GM23338 (cell line): Measurements from ENCODE around the gene NBAS. TPM values are rescaled to one million over a fixed set of nuclear protein-coding genes. Genes with fewer than 3 reads are reported as not detected.

Source experiments
- ATAC-seq: fragments of 200-7000 bp; cut with Tn5 transposase; 3 replicates; pipeline ENCODE4 v1.9.1; 2020
- DNase-seq: peaks from one replicate; pipeline ENCODE4 v3.0.0-alpha.2; 2015; ENCODE audit warnings: low spot score
- H2AFZ ChIP-seq: fragments of 200-600 bp; sonication (generic); 2 replicates; pipeline ENCODE4 v1.8.0; 2016; ENCODE audit warnings: antibody characterized with exemption, mild to moderate bottlenecking, moderate library complexity
- H3F3A ChIP-seq: fragments of 200-600 bp; sonication (generic); replicated peaks from 2 replicates; pipeline ENCODE4 v1.8.0; 2017; ENCODE audit warnings: antibody characterized with exemption, mixed run types, low read depth
- H3K27ac ChIP-seq: fragments of 200-600 bp; sonication (generic); 2 replicates; pipeline ENCODE4 v1.6.1; 2016; ENCODE audit warnings: low read depth
- H3K27me3 ChIP-seq: fragments of 200-600 bp; sonication (generic); 2 replicates; pipeline ENCODE4 v1.8.0; 2016; ENCODE audit warnings: mild to moderate bottlenecking, mixed run types, moderate library complexity; ENCODE audit not compliant: insufficient read depth
- H3K36me3 ChIP-seq: fragments of 200-600 bp; sonication (generic); 2 replicates; pipeline ENCODE4 v1.8.0; 2016; ENCODE audit warnings: mild to moderate bottlenecking; ENCODE audit not compliant: insufficient read depth
- H3K4me1 ChIP-seq: fragments of 200-600 bp; sonication (generic); 2 replicates; pipeline ENCODE4 v1.8.0; 2016; ENCODE audit warnings: mild to moderate bottlenecking, moderate library complexity; ENCODE audit not compliant: insufficient read depth
- H3K4me2 ChIP-seq: fragments of 200-600 bp; sonication (generic); 2 replicates; pipeline ENCODE4 v1.7.1; 2017; ENCODE audit warnings: mixed run types
- H3K4me3 ChIP-seq: fragments of 200-600 bp; sonication (generic); 2 replicates; pipeline ENCODE4 v1.6.1; 2016; ENCODE audit warnings: mixed run types
- H3K79me2 ChIP-seq: fragments of 200-600 bp; sonication (generic); replicated peaks from 2 replicates; pipeline ENCODE4 v1.8.0; 2017; ENCODE audit warnings: mild to moderate bottlenecking; ENCODE audit not compliant: insufficient read depth
- H3K9me2 ChIP-seq: fragments of 200-600 bp; sonication (generic); 2 replicates; pipeline ENCODE4 v1.8.0; 2017; ENCODE audit not compliant: insufficient read depth
- H4K20me1 ChIP-seq: fragments of 200-600 bp; sonication (generic); replicated peaks from 2 replicates; pipeline ENCODE4 v1.8.0; 2017; ENCODE audit warnings: mild to moderate bottlenecking; ENCODE audit not compliant: insufficient read depth
- H3K27ac Mint-ChIP-seq: 2 replicates; pipeline ENCODE4 v1.8.0; 2020; ENCODE audit warnings: inconsistent platforms, mild to moderate bottlenecking, moderate library complexity, mixed read lengths
- H3K27me3 Mint-ChIP-seq: 3 replicates; pipeline ENCODE4 v1.8.0; 2022; ENCODE audit warnings: low read depth, mild to moderate bottlenecking, moderate library complexity, mixed read lengths, inconsistent platforms; ENCODE audit not compliant: insufficient read depth, poor library complexity
- H3K36me3 Mint-ChIP-seq: 3 replicates; pipeline ENCODE4 v1.8.0; 2021; ENCODE audit warnings: low read depth, mild to moderate bottlenecking, inconsistent platforms, moderate library complexity, mixed read lengths
- H3K4me1 Mint-ChIP-seq: 3 replicates; pipeline ENCODE4 v1.8.0; 2020; ENCODE audit warnings: mild to moderate bottlenecking, inconsistent platforms, mixed read lengths
- H3K4me3 Mint-ChIP-seq: 3 replicates; pipeline ENCODE4 v1.8.0; 2021; ENCODE audit warnings: moderate library complexity, mild to moderate bottlenecking, inconsistent platforms, mixed read lengths
- H3K9me3 Mint-ChIP-seq: 3 replicates; pipeline ENCODE4 v1.8.0; 2020; ENCODE audit warnings: moderate library complexity, mild to moderate bottlenecking, inconsistent platforms, mixed read lengths
- CREB1 ChIP-seq: fragments of 250-450 bp; sonication (Bioruptor Pico); IDR thresholded peaks from 2 replicates; pipeline ENCODE4 v1.5.0; 2020; ENCODE audit warnings: low read depth, mild to moderate bottlenecking, moderate library complexity
- ETS1 ChIP-seq: IDR thresholded peaks from 2 replicates; pipeline ENCODE4 v1.6.1; 2016; ENCODE audit warnings: antibody characterized with exemption
- EZH2 ChIP-seq: fragments of 200-600 bp; sonication (generic); IDR thresholded peaks from one replicate; pipeline ENCODE4 v1.8.0; 2017; ENCODE audit warnings: antibody characterized with exemption, mild to moderate bottlenecking, low read depth; ENCODE audit not compliant: unreplicated experiment
- EZH2phosphoT487 ChIP-seq: fragments of 200-600 bp; sonication (generic); IDR thresholded peaks from one replicate; pipeline ENCODE4 v1.8.1; 2018; ENCODE audit warnings: antibody characterized with exemption; ENCODE audit not compliant: unreplicated experiment
- JUNB ChIP-seq: IDR thresholded peaks from one replicate; pipeline ENCODE4 v1.6.1; 2016; ENCODE audit warnings: antibody characterized with exemption; ENCODE audit not compliant: unreplicated experiment
- NANOG ChIP-seq: IDR thresholded peaks from 2 replicates; pipeline ENCODE4 v1.6.1; 2016; ENCODE audit warnings: antibody characterized with exemption, borderline replicate concordance
- POLR2AphosphoS5 ChIP-seq: IDR thresholded peaks from 2 replicates; pipeline ENCODE4 v1.6.1; 2016; ENCODE audit warnings: antibody characterized with exemption, low read depth
- REST ChIP-seq: IDR thresholded peaks from one replicate; pipeline ENCODE4 v1.6.1; 2018; ENCODE audit warnings: antibody characterized with exemption; ENCODE audit not compliant: unreplicated experiment
- STAT1 ChIP-seq: IDR thresholded peaks from one replicate; pipeline ENCODE4 v1.6.1; 2016; ENCODE audit warnings: antibody characterized with exemption; ENCODE audit not compliant: unreplicated experiment
- ZNF331 ChIP-seq: fragments of 250-450 bp; sonication (Bioruptor Pico); IDR thresholded peaks from 2 replicates; pipeline ENCODE4 v1.5.0; 2020; ENCODE audit warnings: low read depth, mild to moderate bottlenecking, moderate library complexity
- polyA plus RNA-seq: library from polyadenylated mRNA; unstranded; fragments of >200 nt; fragmentation: Nextera tagmentation; extraction: Ambion mirVana; gene quantifications from 2 replicates; pipeline ENCODE4 v1.2.1, GENCODE V29; 2016
- total RNA-seq: library from RNA; depleted of rRNA; stranded (reverse); fragments of >200 nt; shearing (Covaris generic); gene quantifications from 2 replicates; pipeline ENCODE4 v1.2.3, GENCODE V29; 2014
- TF ChIP-seq, protein P1 (sequence below), 2 experiments: fragments of 200-600 bp in 1 of 2; sonication (generic) in 1 of 2; conservative IDR thresholded peaks; 2 replicates each; pipeline versions ENCODE4 v1.5.1 to v1.6.1; 2016 to 2017; ENCODE audit warnings: antibody characterized with exemption in 2 of 2, low read depth in 2 of 2, mild to moderate bottlenecking in 2 of 2, moderate library complexity in 1 of 2

NBAS gene
- total and polyA plus RNA-seq, 2 experiments from 2014 or later, result 24.8 to 38.9 TPM

GRCh38 chr2:15571729-15572128, 10.6 kb upstream of the NBAS start (continued):
- TF ChIP-seq JUNB (no peak), ZNF331 (CRISPR knock-in tag) (no peak), ETS1 (no peak), NANOG (no peak), CREB1 (CRISPR knock-in tag) (no peak), STAT1 (no peak)
- TF ChIP-seq, protein P1, sequence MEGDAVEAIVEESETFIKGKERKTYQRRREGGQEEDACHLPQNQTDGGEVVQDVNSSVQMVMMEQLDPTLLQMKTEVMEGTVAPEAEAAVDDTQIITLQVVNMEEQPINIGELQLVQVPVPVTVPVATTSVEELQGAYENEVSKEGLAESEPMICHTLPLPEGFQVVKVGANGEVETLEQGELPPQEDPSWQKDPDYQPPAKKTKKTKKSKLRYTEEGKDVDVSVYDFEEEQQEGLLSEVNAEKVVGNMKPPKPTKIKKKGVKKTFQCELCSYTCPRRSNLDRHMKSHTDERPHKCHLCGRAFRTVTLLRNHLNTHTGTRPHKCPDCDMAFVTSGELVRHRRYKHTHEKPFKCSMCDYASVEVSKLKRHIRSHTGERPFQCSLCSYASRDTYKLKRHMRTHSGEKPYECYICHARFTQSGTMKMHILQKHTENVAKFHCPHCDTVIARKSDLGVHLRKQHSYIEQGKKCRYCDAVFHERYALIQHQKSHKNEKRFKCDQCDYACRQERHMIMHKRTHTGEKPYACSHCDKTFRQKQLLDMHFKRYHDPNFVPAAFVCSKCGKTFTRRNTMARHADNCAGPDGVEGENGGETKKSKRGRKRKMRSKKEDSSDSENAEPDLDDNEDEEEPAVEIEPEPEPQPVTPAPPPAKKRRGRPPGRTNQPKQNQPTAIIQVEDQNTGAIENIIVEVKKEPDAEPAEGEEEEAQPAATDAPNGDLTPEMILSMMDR (conservative IDR thresholded peaks at IDR 0.05; ENCODE audit: low read depth in 2 of 2), result no peak

DNA sequence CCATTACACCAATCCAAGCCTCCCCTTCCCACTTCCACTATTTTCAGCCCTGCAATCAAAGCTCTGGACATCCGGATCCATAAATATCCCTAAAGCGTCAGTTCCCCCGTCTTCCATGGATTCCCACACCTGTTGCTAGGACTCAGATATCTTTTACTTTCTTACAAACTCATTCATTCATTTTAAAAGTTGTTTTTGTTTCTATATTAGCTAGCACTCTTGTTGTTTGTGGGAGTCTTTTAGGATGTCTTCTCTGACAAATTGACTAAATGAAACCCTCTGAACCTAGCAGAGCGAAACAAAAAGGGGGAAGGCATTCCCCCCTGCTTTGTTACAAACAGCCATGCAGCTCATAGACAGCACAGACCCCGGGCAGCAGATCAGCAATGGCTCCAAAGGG, 9.0 kb upstream of the NBAS start:
- Mint-ChIP-seq H3K36me3 (no peaks in the 10 kb centered on the region), H3K9me3 (no peaks in the 10 kb centered on the region), H3K27ac (0 out of 2 replicates have a peak overlapping the region, but pooled peaks have one; percentile 11), H3K27me3 (peaks cover 3% of the 10 kb centered on the region), H3K4me3 (no peak overlapping the region), H3K4me1 (no peaks in the 10 kb centered on the region)
- DNase-seq (no peak), ATAC-seq (no peak)
- Histone ChIP-seq H3F3A (no peaks in the 10 kb centered on the region), H3K27me3 (no peaks in the 10 kb centered on the region), H3K4me2 (no peak overlapping the region), H2AFZ (no peak overlapping the region; the same call in 1 of the 2 replicates), H3K9me2 (no peaks in the 10 kb centered on the region), H3K36me3 (no peaks in the 10 kb centered on the region), H3K4me1 (no peaks in the 10 kb centered on the region), H4K20me1 (no peaks in the 10 kb centered on the region), H3K27ac (no peak overlapping the region), H3K79me2 (no peaks in the 10 kb centered on the region), H3K4me3 (no peak overlapping the region)
- TF ChIP-seq EZH2phosphoT487 (no peak), ETS1 (no peak), CREB1 (CRISPR knock-in tag) (no peak), REST (no peak), EZH2 (no peak), JUNB (no peak), POLR2AphosphoS5 (no peak), NANOG (no peak)
- TF ChIP-seq, protein P1 (conservative IDR thresholded peaks at IDR 0.05; ENCODE audit: low read depth in 2 of 2), result no peak
